Measurements from ENCODE around the gene MDFI.

DNA sequence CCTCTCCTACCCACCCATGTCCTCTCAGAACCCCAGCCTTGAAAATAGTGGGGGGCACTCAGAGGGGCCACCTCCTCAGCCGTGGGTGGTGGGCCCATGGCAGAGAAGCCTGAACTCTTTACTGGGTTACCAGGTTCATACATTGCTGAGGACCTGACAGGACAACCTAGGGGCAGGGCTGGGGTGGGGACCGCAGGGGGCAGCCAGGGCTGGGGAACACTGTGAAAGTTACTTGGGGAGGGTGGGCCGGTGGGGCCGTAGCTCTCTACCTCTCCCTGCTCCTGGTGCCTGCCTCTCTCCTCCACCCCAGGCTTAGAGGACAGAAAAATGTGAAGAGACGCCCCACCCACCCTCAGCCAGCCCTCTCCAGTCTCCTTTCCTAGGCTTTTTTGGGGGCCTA is 15.4 kb downstream of the MDFI start:
- TF ChIP-seq, protein P1, sequence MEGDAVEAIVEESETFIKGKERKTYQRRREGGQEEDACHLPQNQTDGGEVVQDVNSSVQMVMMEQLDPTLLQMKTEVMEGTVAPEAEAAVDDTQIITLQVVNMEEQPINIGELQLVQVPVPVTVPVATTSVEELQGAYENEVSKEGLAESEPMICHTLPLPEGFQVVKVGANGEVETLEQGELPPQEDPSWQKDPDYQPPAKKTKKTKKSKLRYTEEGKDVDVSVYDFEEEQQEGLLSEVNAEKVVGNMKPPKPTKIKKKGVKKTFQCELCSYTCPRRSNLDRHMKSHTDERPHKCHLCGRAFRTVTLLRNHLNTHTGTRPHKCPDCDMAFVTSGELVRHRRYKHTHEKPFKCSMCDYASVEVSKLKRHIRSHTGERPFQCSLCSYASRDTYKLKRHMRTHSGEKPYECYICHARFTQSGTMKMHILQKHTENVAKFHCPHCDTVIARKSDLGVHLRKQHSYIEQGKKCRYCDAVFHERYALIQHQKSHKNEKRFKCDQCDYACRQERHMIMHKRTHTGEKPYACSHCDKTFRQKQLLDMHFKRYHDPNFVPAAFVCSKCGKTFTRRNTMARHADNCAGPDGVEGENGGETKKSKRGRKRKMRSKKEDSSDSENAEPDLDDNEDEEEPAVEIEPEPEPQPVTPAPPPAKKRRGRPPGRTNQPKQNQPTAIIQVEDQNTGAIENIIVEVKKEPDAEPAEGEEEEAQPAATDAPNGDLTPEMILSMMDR (IDR thresholded peaks at IDR 0.05), result no peak
- TF ChIP-seq POLR2A (IDR thresholded peaks at IDR 0.05), result no peak

All from testis (tissue), 2 donors.